GM18519 (cell line): ENCODE results near the gene RND1.

ENCODE experiments used
- ATAC-seq: cut with Tn5 transposase; IDR thresholded peaks from one replicate; pipeline ENCODE4 v1.9.1; 2021; ENCODE audit warnings: mild to moderate bottlenecking, moderate library complexity; ENCODE audit not compliant: unreplicated experiment, low FRiP score

The RND1 gene

DNA sequence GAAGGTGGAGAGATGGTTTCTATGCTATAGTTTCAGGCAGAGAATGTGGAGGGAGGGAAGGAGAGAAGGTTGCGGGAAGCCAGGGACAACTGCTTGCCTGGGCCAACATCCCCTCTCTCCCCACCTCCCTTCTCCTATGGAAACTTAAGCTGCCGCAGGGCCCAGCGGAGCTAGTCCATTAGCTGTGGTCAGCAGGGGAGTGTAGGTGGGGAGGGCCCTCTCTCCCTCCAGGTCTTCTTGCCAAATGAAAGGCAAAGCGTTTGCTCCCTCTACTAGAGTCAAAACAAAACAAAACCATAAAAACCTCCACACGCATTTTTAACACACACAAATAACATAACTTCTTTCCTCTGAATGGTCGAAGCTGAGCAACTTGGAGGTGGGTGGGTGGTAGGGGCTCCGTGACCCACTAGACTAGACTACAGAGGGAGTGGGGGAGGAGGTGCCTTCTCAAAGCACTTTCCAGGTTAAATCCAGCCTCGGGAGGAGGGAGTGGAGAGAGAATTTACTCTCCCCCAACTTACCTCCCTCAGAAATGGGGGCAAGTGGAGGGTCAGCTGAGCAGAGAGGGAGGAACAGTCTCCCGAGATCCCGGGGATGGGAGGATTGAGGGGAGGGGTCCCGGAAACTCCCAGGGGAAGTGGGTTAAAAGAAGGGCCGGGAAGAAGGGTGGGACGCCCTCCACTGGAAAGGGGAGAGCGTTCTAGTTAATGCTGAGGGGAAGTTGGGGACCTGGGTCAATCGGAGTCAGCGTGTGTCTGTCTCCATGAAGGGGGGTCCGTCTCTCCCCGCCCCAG lies 52.0 kb downstream of the RND1 start:
- ATAC-seq: no peak

- no peak for ATAC-seq
Observed at GRCh38 chr12:48812389-48812788, 53.3 kb downstream of the RND1 start.

DNA sequence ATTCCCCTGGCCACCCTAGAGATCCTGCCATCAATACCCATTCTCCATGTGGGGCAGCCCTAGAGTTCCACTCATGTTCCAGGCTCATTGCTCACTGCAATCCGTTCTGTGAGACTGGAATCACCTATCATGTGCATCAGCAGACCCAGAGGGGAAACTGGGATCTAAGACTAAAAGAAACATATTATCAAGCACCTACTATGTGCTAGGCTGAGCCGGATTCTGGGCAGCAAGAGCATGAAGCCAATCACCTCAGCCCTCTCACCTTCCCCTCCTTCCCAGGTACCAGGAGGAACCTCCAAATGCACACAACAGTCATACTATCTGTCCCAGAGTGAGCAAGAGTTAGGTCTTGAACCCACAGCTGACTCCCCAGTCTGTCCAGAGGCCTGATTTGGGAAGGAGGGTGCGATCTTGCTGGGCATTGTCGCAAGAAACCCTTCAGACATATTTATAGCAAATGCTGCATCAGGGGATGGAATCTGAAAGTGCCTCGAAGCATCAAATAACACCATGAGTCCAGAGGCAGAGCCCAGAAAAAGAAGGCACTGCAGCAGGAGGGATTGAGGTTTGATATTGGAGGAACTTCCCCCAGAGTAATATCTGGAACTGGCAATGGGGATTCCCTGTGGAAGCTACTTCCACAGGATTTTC lies 54.1 kb downstream of the RND1 start:
- ATAC-seq: no peak

DNA sequence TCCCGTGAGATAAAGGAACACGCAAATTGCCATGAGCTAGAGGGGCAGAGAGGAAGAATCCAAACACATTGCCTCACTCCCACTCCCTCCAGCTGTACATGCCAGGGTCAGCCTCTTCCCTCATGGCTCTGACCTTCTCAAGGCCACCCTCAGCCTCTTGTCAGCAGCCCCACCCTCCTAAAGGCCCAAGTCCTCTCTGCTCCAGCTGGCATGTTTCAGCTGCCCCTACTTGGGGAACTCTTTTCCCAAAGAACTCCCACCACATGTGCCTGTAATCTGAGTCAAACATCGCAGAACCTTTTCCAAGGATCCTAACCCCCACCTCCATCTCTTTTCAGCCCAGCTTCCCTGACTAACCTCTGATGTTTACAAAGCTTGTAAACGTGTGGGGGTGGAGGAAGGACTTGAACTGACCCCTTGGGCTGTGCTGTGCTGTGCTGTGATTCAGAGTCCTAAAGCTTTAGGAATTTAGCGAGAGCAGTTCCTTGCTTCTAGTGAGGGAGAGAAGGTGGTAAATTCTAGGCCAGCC lies 54.7 kb downstream of the RND1 start:
- no peak for ATAC-seq

GRCh38 chr12:48807981-48808380 lies 57.7 kb downstream of the RND1 start:
- no peak for ATAC-seq
